Thyroid gland (tissue), 4 donors: ENCODE measurements around the gene OFD1. TPM values are rescaled to one million over a fixed set of nuclear protein-coding genes. Genes with fewer than 3 reads are reported as not detected.

Experiments
- DNase-seq, 2 donors: peaks; one replicate each; pipeline ENCODE4 v3.0.0-alpha.2; 2019
- H3K27ac ChIP-seq, 3 donors: fragments of 200-600 bp; sonication (generic); 1 replicate in 2 of 3; 2 replicates in 1 of 3; pipeline ENCODE4 v1.5.1; 2016 to 2019; ENCODE audit warnings: mild to moderate bottlenecking in 1 of 3, moderate library complexity in 1 of 3
- H3K27me3 ChIP-seq: fragments of 200-600 bp; sonication (generic); one replicate; pipeline ENCODE4 v1.5.1; 2019
- H3K36me3 ChIP-seq, 2 donors: fragments of 200-600 bp; sonication (generic); one replicate each; pipeline ENCODE4 v1.5.1; 2016 to 2019
- H3K4me1 ChIP-seq, 2 donors: fragments of 200-600 bp; sonication (generic); one replicate each; pipeline ENCODE4 v1.5.1; 2017 to 2019
- H3K4me3 ChIP-seq, 3 donors: fragments of 200-600 bp; sonication (generic); replicated peaks in 1 of 3; 1 replicate in 2 of 3; 2 replicates in 1 of 3; pipeline ENCODE4 v1.5.1; 2016; ENCODE audit warnings: mild to moderate bottlenecking in 1 of 3
- H3K9me3 ChIP-seq: fragments of 200-600 bp; sonication (generic); one replicate; pipeline ENCODE4 v1.5.1; 2017
- POLR2A ChIP-seq, 2 donors: fragments of 450-650 bp; IDR thresholded peaks; one replicate each; pipeline ENCODE4 v1.6.1; 2017; ENCODE audit warnings: antibody characterized with exemption in 2 of 2, mild to moderate bottlenecking in 2 of 2, moderate library complexity in 1 of 2
- WGBS, 2 donors: methylation state at CpG; one replicate each; pipeline ENCODE4 v1.1.5; 2017; 5-methylcytosine and 5-hydroxymethylcytosine counted together
- intact Hi-C: fragments of 100-400 bp; cut with DNase I; formaldehyde crosslinking; loops from one replicate; pipeline ENCODE4 v1.15.1; 2023
- total RNA-seq, 4 donors: library from RNA; depleted of rRNA; stranded (reverse); fragments of >200 nt; gene quantifications; one replicate each; pipeline ENCODE4 v1.2.3, GENCODE V29; 2016
- TF ChIP-seq, protein P1 (sequence below), 6 experiments: fragments of 200-600 bp in 3 of 6; fragments of 450-650 bp in 3 of 6; sonication (generic) in 3 of 6; IDR thresholded peaks; one replicate each; pipeline ENCODE4 v1.5.1; 2016 to 2019; ENCODE audit warnings: antibody characterized with exemption in 6 of 6, mild to moderate bottlenecking in 2 of 6, inconsistent platforms in 1 of 6, moderate library complexity in 1 of 6

OFD1 gene
- total RNA-seq, 4 donors from 2014 or later = 33.6 to 46.0 (median 43.5) TPM

DNA sequence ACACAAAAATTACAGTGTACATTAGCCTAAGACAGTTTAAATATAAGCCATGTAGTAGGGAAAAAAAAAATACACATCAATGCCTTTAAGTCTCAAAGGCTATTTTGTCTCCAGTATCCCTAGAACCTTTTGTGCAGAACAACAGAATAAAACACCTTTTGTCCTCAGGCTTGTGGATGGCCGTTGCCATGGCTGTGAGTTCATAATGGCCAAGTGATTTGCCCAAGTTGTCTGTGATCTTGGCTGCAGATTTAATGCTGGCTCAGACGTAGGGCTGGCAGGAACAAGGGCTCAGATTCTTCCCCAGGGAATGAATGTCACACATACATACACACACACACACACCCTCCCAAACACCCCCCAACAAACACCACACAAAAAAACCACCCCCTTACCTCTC, 57.0 kb downstream of the OFD1 start:
- DNase-seq = peak; percentile 36 to 47
- Histone ChIP-seq H3K27ac (peak overlapping the region; percentile 61 to 83 (median 80)), H3K9me3 (no peaks in the 10 kb centered on the region), H3K27me3 (no peaks in the 10 kb centered on the region), H3K4me3 (no peak overlapping the region), H3K36me3 (no peaks in the 10 kb centered on the region), H3K4me1 (peaks cover 7 to 28% of the 10 kb centered on the region in 2 donors)
- intact Hi-C loops = no loop called here
- TF ChIP-seq POLR2A (IDR thresholded peaks at IDR 0.05) = no peak
- WGBS, 2 donors = 10 to 17% methylated on average over 2 of the region's 2 CpGs

DNA sequence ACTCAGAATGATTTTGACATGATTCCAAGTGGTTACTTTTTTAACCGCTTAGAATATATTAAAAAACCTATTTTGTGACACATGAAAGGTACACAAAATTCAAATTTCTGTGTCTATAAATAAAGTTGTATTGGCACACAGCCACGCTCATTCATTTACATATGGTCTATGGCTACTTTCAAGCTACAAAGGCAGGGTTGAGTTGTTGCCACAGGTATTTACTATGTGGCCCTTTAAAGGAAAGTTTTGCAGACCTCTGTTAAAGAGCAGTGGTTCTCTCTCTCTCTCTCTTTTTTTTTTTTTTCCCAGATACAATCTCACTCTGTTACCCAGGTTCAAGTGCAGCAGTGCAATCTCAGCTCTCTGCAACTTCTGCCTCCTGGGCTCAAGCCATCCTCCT, 59.3 kb downstream of the OFD1 start:
- 68 to 85% methylated on average over 2 of the region's 2 CpGs for WGBS, 2 donors
- peaks cover 7 to 28% of the 10 kb centered on the region in 2 donors for H3K4me1 ChIP-seq
- H3K36me3 ChIP-seq = no peaks in the 10 kb centered on the region
- H3K27me3 ChIP-seq = no peaks in the 10 kb centered on the region
- TF ChIP-seq POLR2A (IDR thresholded peaks at IDR 0.05) = no peak
- TF ChIP-seq, protein P1, sequence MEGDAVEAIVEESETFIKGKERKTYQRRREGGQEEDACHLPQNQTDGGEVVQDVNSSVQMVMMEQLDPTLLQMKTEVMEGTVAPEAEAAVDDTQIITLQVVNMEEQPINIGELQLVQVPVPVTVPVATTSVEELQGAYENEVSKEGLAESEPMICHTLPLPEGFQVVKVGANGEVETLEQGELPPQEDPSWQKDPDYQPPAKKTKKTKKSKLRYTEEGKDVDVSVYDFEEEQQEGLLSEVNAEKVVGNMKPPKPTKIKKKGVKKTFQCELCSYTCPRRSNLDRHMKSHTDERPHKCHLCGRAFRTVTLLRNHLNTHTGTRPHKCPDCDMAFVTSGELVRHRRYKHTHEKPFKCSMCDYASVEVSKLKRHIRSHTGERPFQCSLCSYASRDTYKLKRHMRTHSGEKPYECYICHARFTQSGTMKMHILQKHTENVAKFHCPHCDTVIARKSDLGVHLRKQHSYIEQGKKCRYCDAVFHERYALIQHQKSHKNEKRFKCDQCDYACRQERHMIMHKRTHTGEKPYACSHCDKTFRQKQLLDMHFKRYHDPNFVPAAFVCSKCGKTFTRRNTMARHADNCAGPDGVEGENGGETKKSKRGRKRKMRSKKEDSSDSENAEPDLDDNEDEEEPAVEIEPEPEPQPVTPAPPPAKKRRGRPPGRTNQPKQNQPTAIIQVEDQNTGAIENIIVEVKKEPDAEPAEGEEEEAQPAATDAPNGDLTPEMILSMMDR (IDR thresholded peaks at IDR 0.05) = no peak
- intact Hi-C loops = no loop called here
- no peak overlapping the region for H3K4me3 ChIP-seq
- H3K27ac ChIP-seq = peak overlapping the region; percentile 45 to 76 (median 68)
- DNase-seq = no peak
- H3K9me3 ChIP-seq = no peaks in the 10 kb centered on the region

DNA sequence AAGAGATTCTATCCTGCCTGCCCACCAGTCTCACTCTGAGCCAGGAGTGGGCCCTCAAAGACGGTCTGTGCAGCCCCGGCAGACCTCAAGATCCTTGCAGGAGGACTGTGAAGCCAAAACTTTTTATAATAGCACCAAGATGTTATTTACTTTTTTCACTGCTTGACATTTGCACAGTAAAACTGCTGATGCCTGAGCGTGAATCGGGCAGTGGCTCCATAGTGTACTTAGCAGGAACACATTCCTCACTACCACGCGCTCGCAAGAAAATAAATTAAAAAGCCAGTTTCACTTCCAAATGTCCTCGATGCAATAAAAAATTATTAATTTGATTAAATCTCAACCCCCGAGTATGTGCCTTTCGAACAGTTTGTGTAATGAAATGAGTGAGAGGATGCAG, 59.9 kb downstream of the OFD1 start:
- Histone ChIP-seq H3K9me3 (no peaks in the 10 kb centered on the region), H3K27me3 (no peaks in the 10 kb centered on the region), H3K27ac (peak overlapping the region; percentile 45 to 76 (median 68)), H3K36me3 (no peaks in the 10 kb centered on the region), H3K4me3 (no peak overlapping the region), H3K4me1 (peaks cover 7 to 28% of the 10 kb centered on the region in 2 donors)
- TF ChIP-seq, protein P1 (IDR thresholded peaks at IDR 0.05) = no peak
- peak in 1 of 2 donors; percentile 37 for TF ChIP-seq POLR2A (IDR thresholded peaks at IDR 0.05)
- DNase-seq = peak; percentile 40 to 59
- WGBS, 2 donors = 28 to 30% methylated on average over 10 of the region's 10 CpGs
- intact Hi-C loops = no loop called here

DNA sequence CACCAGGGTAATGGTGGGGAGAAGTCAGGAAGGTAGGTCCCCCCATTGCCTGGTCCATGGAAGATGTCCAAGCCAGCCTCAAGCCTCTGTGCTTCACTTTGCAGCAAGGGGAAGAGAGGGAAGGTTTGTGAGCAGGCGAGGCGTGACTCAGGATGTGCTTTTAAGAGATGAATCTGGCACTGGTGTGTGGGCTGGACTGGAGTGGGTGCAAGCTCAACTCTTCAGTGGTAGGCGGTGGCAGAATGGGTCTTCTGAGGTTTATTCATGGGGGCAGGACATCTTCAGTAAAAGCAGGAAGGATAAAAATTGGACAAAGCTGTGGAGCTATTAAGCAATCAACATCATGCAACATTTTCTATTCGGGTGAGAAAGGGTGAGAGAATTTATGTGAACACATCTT, 63.0 kb downstream of the OFD1 start:
- Histone ChIP-seq H3K4me1 (peaks cover 0 to 14% of the 10 kb centered on the region in 2 donors), H3K4me3 (no peak overlapping the region), H3K27me3 (no peaks in the 10 kb centered on the region), H3K9me3 (no peaks in the 10 kb centered on the region), H3K36me3 (no peaks in the 10 kb centered on the region), H3K27ac (no peak overlapping the region)
- no peak for DNase-seq
- intact Hi-C loops = no loop called here
- 96 to 99% methylated on average over 2 to 4 of the region's 4 CpGs for WGBS, 2 donors
- TF ChIP-seq, protein P1 (IDR thresholded peaks at IDR 0.05) = no peak
- no peak for TF ChIP-seq POLR2A (IDR thresholded peaks at IDR 0.05)

DNA sequence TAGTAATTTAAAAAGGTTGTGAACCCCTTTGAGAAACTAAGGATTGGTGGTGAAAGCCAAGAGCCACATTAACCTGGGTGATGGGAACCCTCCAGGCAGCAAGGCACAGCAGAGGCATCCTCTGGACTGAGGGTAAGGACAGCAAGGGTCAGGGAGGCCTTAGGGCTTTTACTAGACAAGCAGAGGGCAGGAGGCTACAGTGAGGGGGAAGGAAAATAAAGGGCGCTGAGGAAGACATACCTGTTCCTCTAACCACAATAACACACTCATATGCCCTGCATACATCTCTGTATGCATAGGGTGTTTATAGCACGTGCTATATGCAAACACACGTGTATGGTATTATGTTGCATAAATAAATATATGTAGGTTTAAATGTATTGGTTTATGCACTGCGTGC, 63.6 kb downstream of the OFD1 start:
- no peak for DNase-seq
- no peak overlapping the region for H3K4me3 ChIP-seq
- intact Hi-C loops = no loop called here
- peaks cover 0 to 12% of the 10 kb centered on the region in 2 donors for H3K4me1 ChIP-seq
- no peaks in the 10 kb centered on the region for H3K27me3 ChIP-seq
- no peak for TF ChIP-seq POLR2A (IDR thresholded peaks at IDR 0.05)
- H3K9me3 ChIP-seq = no peaks in the 10 kb centered on the region
- H3K36me3 ChIP-seq = no peaks in the 10 kb centered on the region
- 95 to 96% methylated on average over 4 of the region's 4 CpGs for WGBS, 2 donors
- no peak overlapping the region for H3K27ac ChIP-seq

DNA sequence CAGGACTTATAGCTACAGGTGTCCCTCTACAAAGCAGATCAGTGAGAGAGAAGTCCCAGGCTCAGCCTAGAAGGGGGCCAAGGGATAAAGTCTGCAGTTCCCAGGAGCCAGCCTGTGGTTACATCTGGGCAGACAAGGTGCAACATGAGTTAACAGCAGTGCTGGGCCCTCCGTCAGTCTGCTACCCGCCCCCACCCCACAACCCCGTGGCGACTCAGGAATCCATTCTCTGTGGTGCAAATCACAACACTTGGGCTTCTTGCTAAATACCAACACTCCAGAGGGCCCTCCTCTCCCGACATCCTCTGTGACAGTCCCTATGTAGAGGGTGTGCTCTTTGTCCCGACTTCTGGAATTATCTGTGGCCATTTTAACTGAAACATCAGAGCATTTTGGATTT, 68.6 kb downstream of the OFD1 start:
- Histone ChIP-seq H3K27me3 (no peaks in the 10 kb centered on the region), H3K4me3 (no peak overlapping the region), H3K4me1 (no peaks in the 10 kb centered on the region), H3K9me3 (no peaks in the 10 kb centered on the region), H3K27ac (no peak overlapping the region), H3K36me3 (no peaks in the 10 kb centered on the region)
- TF ChIP-seq POLR2A (IDR thresholded peaks at IDR 0.05) = no peak
- TF ChIP-seq, protein P1 (IDR thresholded peaks at IDR 0.05) = no peak
- DNase-seq = no peak
- intact Hi-C loops = no loop called here
- WGBS, 2 donors = 83 to 84% methylated on average over 1 to 4 of the region's 6 CpGs
